ENCODE measurements around the gene ABCB11.

GRCh38 chr2:169035887-169036286, 4.8 kb upstream of the ABCB11 start:
- TF ChIP-seq CTCF (IDR thresholded peaks at IDR 0.05), result no peak
- no peak for TF ChIP-seq POLR2A (IDR thresholded peaks at IDR 0.05)

Measured in vagina (tissue), 2 donors.